ENCODE data around the gene EIF4EBP3. TPM values are rescaled to one million over a fixed set of nuclear protein-coding genes. Genes with fewer than 3 reads are reported as not detected.

Gene EIF4EBP3
- total and polyA plus RNA-seq, 10 of the 15 experiments (the other 5 are each of a cell fraction or from before 2014, with no cell fraction given): 3.5 to 16.1 (median 6.2) TPM

- TF ChIP-seq SMAD1 (IDR thresholded peaks at IDR 0.05; ENCODE audit: low read depth, partially characterized antibody): no peak
- no peak for TF ChIP-seq ATF3 (IDR thresholded peaks at IDR 0.05; ENCODE audit: borderline replicate concordance, extremely low read depth, low read depth, low read length)
- TF ChIP-seq CEBPB (IDR thresholded peaks at IDR 0.05; ENCODE audit: borderline replicate concordance in 1 of 2, low read depth in 2 of 2, low read length in 2 of 2): no peak
- no peak for TF ChIP-seq POU2F2 (IDR thresholded peaks at IDR 0.05; ENCODE audit: borderline replicate concordance, low read depth, low read length)
- TF ChIP-seq STAT1 (conservative IDR thresholded peaks at IDR 0.05): no peak
- TF ChIP-seq RBBP5 (conservative IDR thresholded peaks at IDR 0.05): no peak
- TF ChIP-seq NR2C1 (IDR thresholded peaks at IDR 0.05): no peak
- TF ChIP-seq GATAD2B (conservative IDR thresholded peaks at IDR 0.05; ENCODE audit: low read depth): no peak
- no peak for TF ChIP-seq CREM (IDR thresholded peaks at IDR 0.05; ENCODE audit: low read depth)
- TF ChIP-seq MTA2 (IDR thresholded peaks at IDR 0.05; ENCODE audit: low read depth): no peak
- TF ChIP-seq RAD21 (IDR thresholded peaks at IDR 0.05; ENCODE audit: insufficient read depth, low read depth, low read length): no peak
- TF ChIP-seq BACH1 (IDR thresholded peaks at IDR 0.05; ENCODE audit: borderline replicate concordance): no peak
- TF ChIP-seq PRDM15 (CRISPR knock-in tag; IDR thresholded peaks at IDR 0.05): no peak
- TF ChIP-seq, protein P1, sequence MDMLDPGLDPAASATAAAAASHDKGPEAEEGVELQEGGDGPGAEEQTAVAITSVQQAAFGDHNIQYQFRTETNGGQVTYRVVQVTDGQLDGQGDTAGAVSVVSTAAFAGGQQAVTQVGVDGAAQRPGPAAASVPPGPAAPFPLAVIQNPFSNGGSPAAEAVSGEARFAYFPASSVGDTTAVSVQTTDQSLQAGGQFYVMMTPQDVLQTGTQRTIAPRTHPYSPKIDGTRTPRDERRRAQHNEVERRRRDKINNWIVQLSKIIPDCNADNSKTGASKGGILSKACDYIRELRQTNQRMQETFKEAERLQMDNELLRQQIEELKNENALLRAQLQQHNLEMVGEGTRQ (IDR thresholded peaks at IDR 0.05; ENCODE audit: borderline replicate concordance, low read depth, low read length): no peak
These were observed 21.1 kb downstream of the EIF4EBP3 start (continued) for GRCh38 chr5:140568443-140569063.

Measured in GM12878 (cell line).